Muscle of back (tissue), 11 donors: ENCODE data around the gene NMB. TPM values are rescaled to one million over a fixed set of nuclear protein-coding genes. Genes with fewer than 3 reads are reported as not detected.

ENCODE experiments used
- DNase-seq, 3 donors: peaks; one replicate each; pipeline versions ENCODE4 v3.0.0 to v3.0.0-alpha.2; 2013
- polyA plus RNA-seq, 10 donors: library from polyadenylated mRNA; unstranded; fragments of 120-200 nt; gene quantifications; one replicate each; pipeline ENCODE4 v1.2.1, GENCODE V29; 2013; ENCODE audit not compliant: insufficient read length in 10 of 10

NMB gene
- polyA plus RNA-seq, 10 donors: 0.93 to 2.4 (median 1.5) TPM

DNA sequence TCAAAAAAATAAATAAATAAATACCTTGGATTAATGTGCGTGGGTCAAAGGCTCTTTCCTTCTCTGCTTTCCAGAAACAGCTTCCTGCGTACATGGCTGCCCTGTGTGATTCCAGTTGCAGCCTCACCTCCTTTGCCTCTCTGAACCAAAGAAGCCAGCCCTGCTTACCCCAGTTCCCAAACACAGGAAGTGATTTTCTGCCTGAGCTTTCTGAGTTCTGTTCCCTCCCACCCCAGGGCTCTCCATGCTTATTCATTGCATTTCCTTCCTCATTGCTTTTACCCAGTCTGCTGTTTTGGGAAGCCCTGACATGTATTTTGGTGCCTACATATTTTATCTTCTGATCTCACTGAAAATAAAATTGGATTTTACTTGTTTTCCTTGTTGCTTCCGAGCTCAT, 41.8 kb downstream of the NMB start:
- DNase-seq: peak in 1 of 3 donors; percentile 11

- DNase-seq: no peak
Measured at GRCh38 chr15:84611631-84612030, 46.4 kb downstream of the NMB start.

DNA sequence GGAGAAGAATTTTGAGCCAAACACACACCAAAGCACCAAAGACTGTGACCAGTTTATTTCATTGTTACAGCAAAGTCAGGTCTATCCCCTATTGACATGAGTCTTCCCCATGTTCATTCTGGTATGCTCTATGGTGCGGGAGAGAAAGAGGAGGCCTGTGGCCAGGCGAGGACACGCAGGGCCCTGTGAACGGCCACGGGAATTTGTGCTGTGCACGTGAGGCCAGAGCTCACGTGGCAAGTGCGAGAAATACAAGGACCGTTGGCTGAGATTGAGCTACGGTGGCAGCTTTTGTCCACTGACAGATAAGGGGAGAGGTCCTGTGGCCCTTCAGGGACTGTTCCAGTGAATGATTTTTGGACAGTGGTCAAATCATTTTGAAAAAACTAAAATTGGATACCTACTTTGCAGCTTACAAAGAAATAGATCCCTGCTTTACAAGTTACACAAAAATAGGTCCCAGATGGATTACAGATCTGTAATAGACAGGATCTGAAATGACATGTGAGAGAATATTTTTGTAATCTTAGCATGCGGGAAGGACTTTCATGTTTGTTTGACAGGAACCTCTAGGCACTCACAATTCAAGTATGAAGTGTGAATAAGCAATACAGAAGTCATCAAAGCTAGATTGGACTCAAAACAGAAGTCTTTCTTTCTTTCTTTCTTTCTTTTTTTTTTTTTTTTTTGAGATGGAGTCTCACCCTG, 48.0 kb downstream of the NMB start:
- DNase-seq: no peak

DNA sequence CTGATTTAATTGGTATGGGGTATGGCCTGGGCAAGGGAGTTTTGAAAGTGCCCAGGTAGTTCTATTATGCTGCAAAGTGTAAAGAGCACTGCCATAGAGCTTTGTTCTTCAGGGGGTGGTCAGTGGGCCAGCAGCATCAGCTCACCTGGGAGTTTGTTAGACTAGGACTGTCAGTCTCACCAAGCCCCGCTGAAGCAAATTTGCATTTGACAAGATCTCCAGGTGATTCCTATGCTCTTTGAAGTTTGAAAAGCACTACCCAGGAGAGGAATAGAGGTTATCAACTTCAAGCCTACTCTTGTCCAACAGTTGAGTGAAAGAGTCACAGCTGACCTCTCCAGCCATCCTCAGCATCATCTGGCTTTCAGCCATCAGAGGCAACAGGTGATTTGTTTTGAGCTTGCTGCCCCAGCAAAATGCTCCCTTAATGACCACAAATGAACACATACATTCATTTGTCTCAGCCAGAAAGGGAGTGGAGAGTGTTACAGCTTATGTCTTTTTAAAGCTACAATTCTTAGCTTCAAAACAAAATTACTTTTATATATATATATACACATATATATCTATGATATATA, 49.2 kb downstream of the NMB start:
- DNase-seq: no peak

DNA sequence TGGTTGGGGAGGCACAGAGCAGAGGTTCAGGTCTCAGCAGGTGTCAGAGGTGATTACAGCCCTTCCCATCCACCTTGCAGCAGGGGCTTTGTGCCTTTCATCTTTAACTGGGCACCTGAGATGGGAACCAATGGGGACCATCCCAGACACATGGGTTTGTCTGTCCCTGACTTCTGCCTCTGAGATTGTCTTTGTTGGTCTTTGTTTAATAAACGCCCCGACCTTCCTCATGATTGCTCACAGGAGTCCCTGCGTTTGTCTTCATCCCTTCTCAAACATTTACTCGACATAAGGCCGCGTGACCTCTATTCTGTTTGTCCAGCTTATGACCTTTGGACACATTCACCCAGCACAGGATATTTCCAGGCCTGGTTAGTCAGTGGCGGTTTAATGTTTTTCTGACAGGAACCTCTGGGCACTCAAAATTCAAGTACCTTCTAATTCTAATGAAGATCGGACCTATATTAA, 51.3 kb downstream of the NMB start:
- DNase-seq: no peak

GRCh38 chr15:84605554-84605882, 52.5 kb downstream of the NMB start:
- no peak for DNase-seq

Other genes starting within 250 kb of the NMB start
- 10 to 100 TPM in 9 of 10 donors, 1 to 10 TPM in 1; 9.4 to 14.3 (median 12.0) TPM for gene ZSCAN2, start 57.2 kb downstream of the NMB start, polyA plus RNA-seq
- 10 to 100 TPM; 12.5 to 26.3 (median 16.1) TPM for gene WDR73, start 3.9 kb downstream of the NMB start, polyA plus RNA-seq
- 100 to 1,000 TPM; 275 to 352 (median 300) TPM for gene SEC11A, start 57.9 kb upstream of the NMB start, polyA plus RNA-seq
- 10 to 100 TPM; 18.3 to 25.0 (median 21.4) TPM for gene ZNF592, start 90.4 kb upstream of the NMB start, polyA plus RNA-seq
- gene ALPK3, start 159.2 kb upstream of the NMB start, polyA plus RNA-seq: 10 to 100 TPM; 44.0 to 99.6 (median 79.3) TPM
- under 1 TPM; 0.17 to 0.58 (median 0.30) TPM for gene SLC28A1, start 226.5 kb upstream of the NMB start, polyA plus RNA-seq